Endothelial cell of umbilical vein (primary cell): ENCODE measurements around the gene TRIM67. TPM values are rescaled to one million over a fixed set of nuclear protein-coding genes. Genes with fewer than 3 reads are reported as not detected.

Experiments
- BruUV-seq: library from RNA; stranded (reverse); fragments of 400-500 nt; replicated peaks from 2 replicates; lab custom pipeline; 2021; lab: Mats Ljungman, UMichigan
- CTCF ChIA-PET: fragments of 300-600, 350-600 bp; sonication (Branson Sonifier 250); formaldehyde crosslinking; loops from one replicate; lab custom pipeline; 2021; ENCODE audit warnings: antibody characterized with exemption, inconsistent platforms; lab: Charles Lee
- POLR2A ChIA-PET: fragments of 300-600, 350-600 bp; sonication (Branson Sonifier 250); formaldehyde crosslinking; loops from one replicate; lab custom pipeline; 2021; ENCODE audit warnings: antibody characterized with exemption, inconsistent platforms; lab: Charles Lee
- DNase-seq: peaks from one replicate; pipeline ENCODE4 v3.0.0-alpha.2; 2011; ENCODE audit warnings: low read depth, low spot score
- FAIRE-seq: peaks from 2 replicates; lab custom pipeline; 2011; peaks lifted over from hg19 to GRCh38; lab: Jason Lieb, UNC
- H2AFZ ChIP-seq: 2 replicates; pipeline ENCODE4 v1.6.0; 2012; ENCODE audit warnings: low read depth, low read length, control low read depth, inconsistent platforms
- H3K27ac ChIP-seq: 2 replicates; pipeline ENCODE4 v1.5.1; 2011; ENCODE audit warnings: low read depth, mild to moderate bottlenecking, control low read depth, low read length, moderate library complexity; ENCODE audit not compliant: insufficient read depth
- H3K27me3 ChIP-seq, 2 experiments: 2 replicates each; pipeline versions ENCODE4 v1.6.0 to v1.6.1; 2011; ENCODE audit warnings: low read length in 2 of 2, mixed read lengths in 1 of 2; ENCODE audit not compliant: control insufficient read depth in 2 of 2, insufficient read depth in 2 of 2
- H3K36me3 ChIP-seq, 2 experiments: 2 replicates in 1 of 2; 3 replicates in 1 of 2; pipeline ENCODE4 v1.5.1; 2011; ENCODE audit warnings: low read length in 2 of 2, mild to moderate bottlenecking in 1 of 2, moderate library complexity in 1 of 2; ENCODE audit not compliant: control insufficient read depth in 2 of 2, insufficient read depth in 2 of 2; ENCODE audit errors: extremely low read depth in 1 of 2
- H3K4me1 ChIP-seq: 3 replicates; pipeline ENCODE4 v1.5.1; 2011; ENCODE audit warnings: mild to moderate bottlenecking, low read length; ENCODE audit not compliant: control insufficient read depth, insufficient read depth; ENCODE audit errors: extremely low read depth
- H3K4me2 ChIP-seq: 2 replicates; pipeline ENCODE4 v1.6.1; 2011; ENCODE audit warnings: low read length, control low read depth, mixed read lengths; ENCODE audit not compliant: insufficient read depth
- H3K4me3 ChIP-seq, 3 experiments: fragments of 200-600 bp in 1 of 3; sonication (generic), shearing (Covaris generic) in 1 of 3; replicated peaks in 1 of 3; 2 replicates each; pipeline ENCODE4 v1.5.1; 2011 to 2016; ENCODE audit warnings: control low read depth in 3 of 3, low read length in 3 of 3, mild to moderate bottlenecking in 2 of 3, inconsistent platforms in 1 of 3, low read depth in 1 of 3, moderate library complexity in 1 of 3; ENCODE audit not compliant: insufficient read depth in 1 of 3
- H3K79me2 ChIP-seq: 2 replicates; pipeline ENCODE4 v1.6.0; 2012; ENCODE audit warnings: low read length, inconsistent platforms; ENCODE audit not compliant: control insufficient read depth, insufficient read depth
- H3K9ac ChIP-seq: replicated peaks from 2 replicates; pipeline ENCODE3; 2011; ENCODE audit warnings: low read length, control low read depth; ENCODE audit not compliant: insufficient read depth; ENCODE audit errors: extremely low read depth
- H3K9me1 ChIP-seq: replicated peaks from 3 replicates; pipeline ENCODE4 v1.6.0; 2011; ENCODE audit warnings: mild to moderate bottlenecking, low read length; ENCODE audit not compliant: control insufficient read depth, insufficient read depth; ENCODE audit errors: extremely low read depth
- H3K9me3 ChIP-seq: replicated peaks from 2 replicates; pipeline ENCODE4 v1.5.1; 2012; ENCODE audit warnings: low read length, inconsistent platforms; ENCODE audit not compliant: control insufficient read depth, insufficient read depth
- H4K20me1 ChIP-seq: replicated peaks from 2 replicates; pipeline ENCODE3; 2011; ENCODE audit warnings: mild to moderate bottlenecking, low read length; ENCODE audit not compliant: control insufficient read depth, insufficient read depth; ENCODE audit errors: extremely low read depth
- EZH2 ChIP-seq: IDR thresholded peaks from 2 replicates; pipeline ENCODE4 v1.6.1; 2012; ENCODE audit warnings: borderline replicate concordance, low read depth, mild to moderate bottlenecking, moderate library complexity, low read length, inconsistent platforms; ENCODE audit not compliant: severe bottlenecking
- FOS ChIP-seq: IDR thresholded peaks from 2 replicates; pipeline ENCODE4 v1.6.1; 2011; ENCODE audit warnings: mild to moderate bottlenecking, low read length, moderate library complexity, borderline replicate concordance; ENCODE audit not compliant: insufficient read depth
- GATA2 ChIP-seq: IDR thresholded peaks from 2 replicates; pipeline ENCODE4 v1.7.0; 2011; ENCODE audit warnings: low read depth, mild to moderate bottlenecking, moderate library complexity, mixed read lengths, low read length; ENCODE audit not compliant: insufficient read length, insufficient read depth
- MYC ChIP-seq: IDR thresholded peaks from one replicate; pipeline ENCODE4 v1.6.1; 2011; ENCODE audit warnings: mild to moderate bottlenecking, low read depth, low read length
- POLR2A ChIP-seq: IDR thresholded peaks from 2 replicates; pipeline ENCODE4 v1.6.1; 2012; ENCODE audit warnings: low read depth, mild to moderate bottlenecking, control low read depth, low read length
- dilution Hi-C: fragments of 300-500 bp; cut with MboI; formaldehyde crosslinking; loops from one replicate; pipeline ENCODE4 v1.15.0; 2019; ENCODE audit warnings: low sequenced_read_pairs; ENCODE audit not compliant: extremely low pct_ligation_motif_present
- intact Hi-C: fragments of 100-400 bp; cut with micrococcal nuclease; formaldehyde crosslinking; loops from one replicate; pipeline ENCODE4 v1.10.0; 2022
- polyA plus RNA-seq, 4 experiments: library from polyadenylated mRNA; depleted of rRNA in 3 of 4; stranded (reverse) in 3 of 4; unstranded in 1 of 4; fragments of >200 nt; gene quantifications; 2 replicates each; pipeline versions ENCODE4 v1.2.1 to v1.2.3, GENCODE V29; 2011 to 2012; ENCODE audit warnings: missing spikeins in 1 of 4
- total RNA-seq: library from RNA; stranded (reverse); gene quantifications from 2 replicates; pipeline ENCODE4 v1.2.3, GENCODE V29; 2021
- TF ChIP-seq, protein P1 (sequence below): IDR thresholded peaks from 2 replicates; pipeline ENCODE4 v1.6.1; 2011; ENCODE audit not compliant: insufficient read depth, insufficient read length
- TF ChIP-seq, protein P2 (sequence below), 2 donors: IDR thresholded peaks; 1 replicate in 1 of 2; 2 replicates in 1 of 2; pipeline ENCODE4 v1.5.1; 2011; ENCODE audit warnings: low read length in 2 of 2, mild to moderate bottlenecking in 2 of 2, moderate library complexity in 2 of 2, control low read depth in 1 of 2, inconsistent platforms in 1 of 2, low read depth in 1 of 2; ENCODE audit not compliant: insufficient read depth in 1 of 2; ENCODE audit errors: extremely low read depth in 1 of 2

TRIM67 gene
- total and polyA plus RNA-seq, 2 donors (not counting 3 experiments of a cell fraction or from before 2014, with no cell fraction given): not detected

DNA sequence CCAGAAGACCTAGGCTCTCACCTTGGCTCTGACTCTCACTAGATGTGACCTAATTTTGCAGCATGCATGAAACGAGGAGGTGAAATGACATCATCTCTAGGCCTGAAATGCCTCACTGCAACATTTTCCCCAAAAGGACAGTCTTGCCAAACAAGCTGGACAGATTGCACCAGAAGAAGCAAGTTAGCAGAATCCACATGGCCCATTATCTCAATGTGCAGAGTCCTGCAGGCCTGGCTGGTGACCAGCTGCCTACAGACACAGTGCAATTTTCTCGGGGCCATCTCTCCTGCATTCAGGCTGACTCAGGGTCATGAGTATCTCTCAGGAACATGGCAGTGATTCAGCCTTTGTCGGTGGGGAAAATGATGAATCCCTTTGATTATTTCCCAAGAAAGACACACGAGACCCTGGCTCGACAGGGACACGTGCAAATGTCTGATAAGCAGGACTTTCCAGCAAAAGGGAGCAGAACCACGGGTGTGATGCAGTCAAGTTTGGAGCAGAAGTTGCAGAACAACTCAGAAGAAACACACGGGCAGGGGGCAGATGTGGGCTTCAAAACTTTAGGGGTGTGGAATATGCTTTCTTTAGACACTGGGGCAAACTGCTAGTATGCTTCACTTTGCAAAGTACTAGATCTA is 38.7 kb downstream of the TRIM67 start:
- BruUV-seq: no TSS peak
- Histone ChIP-seq H3K4me3 (no peak overlapping the region), H3K36me3 (no peaks in the 10 kb centered on the region), H3K4me2 (no peak overlapping the region), H3K4me1 (no peaks in the 10 kb centered on the region), H3K79me2 (no peaks in the 10 kb centered on the region), H3K27me3 (peaks cover 0 to 1% of the 10 kb centered on the region in 2 experiments), H2AFZ (no peak overlapping the region), H3K27ac (no peak overlapping the region), H4K20me1 (no peaks in the 10 kb centered on the region), H3K9me3 (no peaks in the 10 kb centered on the region), H3K9me1 (no peaks in the 10 kb centered on the region), H3K9ac (no peak overlapping the region)
- no peak for DNase-seq
- dilution Hi-C loops: no loop called here
- intact Hi-C loops: no loop called here
- CTCF ChIA-PET: interaction anchor here (0.6 to 1.2 kb wide), 2 partner anchors 10 to 364 kb away, joined by 3 to 7 read pairs; no protein-coding TSS in a partner anchor
- POLR2A ChIA-PET: no interaction called here
- TF ChIP-seq EZH2 (no peak), FOS (no peak), GATA2 (no peak), MYC (no peak), POLR2A (no peak)
- TF ChIP-seq, protein P1, sequence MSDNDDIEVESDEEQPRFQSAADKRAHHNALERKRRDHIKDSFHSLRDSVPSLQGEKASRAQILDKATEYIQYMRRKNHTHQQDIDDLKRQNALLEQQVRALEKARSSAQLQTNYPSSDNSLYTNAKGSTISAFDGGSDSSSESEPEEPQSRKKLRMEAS: no peak
- TF ChIP-seq, protein P2, sequence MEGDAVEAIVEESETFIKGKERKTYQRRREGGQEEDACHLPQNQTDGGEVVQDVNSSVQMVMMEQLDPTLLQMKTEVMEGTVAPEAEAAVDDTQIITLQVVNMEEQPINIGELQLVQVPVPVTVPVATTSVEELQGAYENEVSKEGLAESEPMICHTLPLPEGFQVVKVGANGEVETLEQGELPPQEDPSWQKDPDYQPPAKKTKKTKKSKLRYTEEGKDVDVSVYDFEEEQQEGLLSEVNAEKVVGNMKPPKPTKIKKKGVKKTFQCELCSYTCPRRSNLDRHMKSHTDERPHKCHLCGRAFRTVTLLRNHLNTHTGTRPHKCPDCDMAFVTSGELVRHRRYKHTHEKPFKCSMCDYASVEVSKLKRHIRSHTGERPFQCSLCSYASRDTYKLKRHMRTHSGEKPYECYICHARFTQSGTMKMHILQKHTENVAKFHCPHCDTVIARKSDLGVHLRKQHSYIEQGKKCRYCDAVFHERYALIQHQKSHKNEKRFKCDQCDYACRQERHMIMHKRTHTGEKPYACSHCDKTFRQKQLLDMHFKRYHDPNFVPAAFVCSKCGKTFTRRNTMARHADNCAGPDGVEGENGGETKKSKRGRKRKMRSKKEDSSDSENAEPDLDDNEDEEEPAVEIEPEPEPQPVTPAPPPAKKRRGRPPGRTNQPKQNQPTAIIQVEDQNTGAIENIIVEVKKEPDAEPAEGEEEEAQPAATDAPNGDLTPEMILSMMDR (IDR thresholded peaks at IDR 0.05; ENCODE audit: extremely low read depth in 1 of 2, insufficient read depth in 1 of 2, low read depth in 1 of 2, low read length in 2 of 2): no peak
- no peak for FAIRE-seq
